ENCODE results near the gene CD40LG.

- TF ChIP-seq CTCF (IDR thresholded peaks at IDR 0.05) (no peak), POLR2A (IDR thresholded peaks at IDR 0.05) (no peak)
These were observed 17.1 kb upstream of the CD40LG start for GRCh38 chrX:136630881-136631280.

Measured in esophagus squamous epithelium (tissue), 4 donors.